WI38 (cell line): ENCODE data around the gene PPP2R3B.

ENCODE experiments used
- H3K4me3 ChIP-seq: 2 replicates; pipeline ENCODE4 v1.5.1; 2011; ENCODE audit warnings: low read depth, mild to moderate bottlenecking, control low read depth, low read length
- TF ChIP-seq, protein P1 (sequence below): IDR thresholded peaks from 2 replicates; pipeline ENCODE4 v1.5.1; 2012; ENCODE audit warnings: low read depth, mild to moderate bottlenecking, control low read depth, low read length

PPP2R3B gene

DNA sequence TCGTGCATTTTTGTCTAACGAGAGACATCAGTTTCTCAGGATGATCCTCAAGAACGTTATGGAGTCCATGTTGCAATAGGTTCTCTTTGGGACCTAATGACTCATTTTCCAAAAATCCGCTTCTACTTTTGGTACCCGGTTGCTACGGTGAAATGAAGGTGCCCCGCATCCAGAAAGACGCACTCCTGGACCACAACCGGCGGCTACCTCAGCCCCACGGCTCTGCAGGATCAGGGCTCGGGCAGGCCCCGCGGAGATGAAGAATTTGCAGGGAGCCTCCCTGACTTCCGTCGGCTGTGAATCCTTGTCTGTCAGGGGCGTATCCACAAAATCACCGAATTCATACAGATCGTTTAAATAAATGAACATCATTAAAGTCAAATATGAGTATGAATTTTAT lies 83.7 kb downstream of the PPP2R3B start:
- TF ChIP-seq, protein P1, sequence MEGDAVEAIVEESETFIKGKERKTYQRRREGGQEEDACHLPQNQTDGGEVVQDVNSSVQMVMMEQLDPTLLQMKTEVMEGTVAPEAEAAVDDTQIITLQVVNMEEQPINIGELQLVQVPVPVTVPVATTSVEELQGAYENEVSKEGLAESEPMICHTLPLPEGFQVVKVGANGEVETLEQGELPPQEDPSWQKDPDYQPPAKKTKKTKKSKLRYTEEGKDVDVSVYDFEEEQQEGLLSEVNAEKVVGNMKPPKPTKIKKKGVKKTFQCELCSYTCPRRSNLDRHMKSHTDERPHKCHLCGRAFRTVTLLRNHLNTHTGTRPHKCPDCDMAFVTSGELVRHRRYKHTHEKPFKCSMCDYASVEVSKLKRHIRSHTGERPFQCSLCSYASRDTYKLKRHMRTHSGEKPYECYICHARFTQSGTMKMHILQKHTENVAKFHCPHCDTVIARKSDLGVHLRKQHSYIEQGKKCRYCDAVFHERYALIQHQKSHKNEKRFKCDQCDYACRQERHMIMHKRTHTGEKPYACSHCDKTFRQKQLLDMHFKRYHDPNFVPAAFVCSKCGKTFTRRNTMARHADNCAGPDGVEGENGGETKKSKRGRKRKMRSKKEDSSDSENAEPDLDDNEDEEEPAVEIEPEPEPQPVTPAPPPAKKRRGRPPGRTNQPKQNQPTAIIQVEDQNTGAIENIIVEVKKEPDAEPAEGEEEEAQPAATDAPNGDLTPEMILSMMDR = no peak
- no peak overlapping the region for H3K4me3 ChIP-seq

DNA sequence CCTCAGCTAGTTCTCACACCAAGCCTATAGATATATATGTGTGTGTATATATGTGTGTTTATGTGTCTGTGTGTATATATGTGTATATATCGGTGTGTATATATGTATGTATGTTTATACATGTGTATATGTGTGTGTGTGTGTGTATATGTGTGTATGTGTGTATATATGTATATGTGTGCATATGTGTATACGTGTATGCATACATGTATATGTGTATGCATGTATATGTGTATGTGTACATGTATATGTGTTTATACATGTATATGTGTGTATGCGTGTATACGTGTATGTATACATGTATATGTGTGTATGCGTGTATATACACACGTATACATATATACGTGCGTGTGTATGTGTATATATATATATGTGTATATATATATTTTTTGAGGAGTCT lies 86.4 kb downstream of the PPP2R3B start:
- TF ChIP-seq, protein P1 = no peak

DNA sequence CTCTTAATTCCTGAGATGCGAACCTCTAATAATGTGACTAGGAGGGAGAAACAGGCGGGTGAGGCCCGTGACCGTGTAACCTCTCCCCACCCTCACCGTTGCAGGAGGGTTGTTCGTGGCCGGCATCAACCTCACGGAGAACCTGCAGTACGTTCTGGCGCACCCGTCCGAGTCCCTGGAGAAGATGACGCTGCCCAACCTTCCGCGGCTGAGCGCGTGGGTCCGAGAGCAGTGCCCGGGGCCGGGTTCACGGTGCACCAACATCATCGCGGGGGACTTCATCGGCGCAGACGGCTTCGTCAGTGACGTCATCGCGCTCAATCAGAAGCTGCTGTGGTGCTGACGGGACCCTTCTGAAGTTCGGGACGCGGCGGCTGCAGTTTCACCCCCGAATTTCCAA lies 87.7 kb downstream of the PPP2R3B start:
- no peak overlapping the region for H3K4me3 ChIP-seq
- TF ChIP-seq, protein P1 = no peak

More for the DNA sequence above, 86.4 kb downstream of the PPP2R3B start:
- no peak overlapping the region for H3K4me3 ChIP-seq

DNA sequence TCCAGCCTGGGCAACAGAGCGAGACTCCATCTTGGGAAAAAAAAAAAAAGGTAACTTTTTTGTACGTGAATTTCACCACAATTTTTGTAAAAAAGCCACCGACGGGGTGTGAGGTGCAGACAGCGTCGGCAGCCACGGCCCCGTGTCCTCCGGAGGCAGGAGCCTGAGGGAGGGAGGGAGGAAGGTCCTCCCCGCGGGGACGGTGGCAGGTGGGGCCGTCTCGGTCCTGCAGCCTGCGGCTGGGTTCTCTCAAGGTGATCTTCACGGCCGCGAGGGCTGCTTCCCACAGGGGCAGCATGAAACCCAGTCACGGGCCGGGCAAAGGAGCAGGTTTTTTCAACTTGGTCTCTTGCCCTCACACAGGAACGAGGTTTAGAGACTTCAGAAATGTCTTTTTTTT lies 91.6 kb downstream of the PPP2R3B start:
- H3K4me3 ChIP-seq = no peak overlapping the region
- TF ChIP-seq, protein P1 = no peak

DNA sequence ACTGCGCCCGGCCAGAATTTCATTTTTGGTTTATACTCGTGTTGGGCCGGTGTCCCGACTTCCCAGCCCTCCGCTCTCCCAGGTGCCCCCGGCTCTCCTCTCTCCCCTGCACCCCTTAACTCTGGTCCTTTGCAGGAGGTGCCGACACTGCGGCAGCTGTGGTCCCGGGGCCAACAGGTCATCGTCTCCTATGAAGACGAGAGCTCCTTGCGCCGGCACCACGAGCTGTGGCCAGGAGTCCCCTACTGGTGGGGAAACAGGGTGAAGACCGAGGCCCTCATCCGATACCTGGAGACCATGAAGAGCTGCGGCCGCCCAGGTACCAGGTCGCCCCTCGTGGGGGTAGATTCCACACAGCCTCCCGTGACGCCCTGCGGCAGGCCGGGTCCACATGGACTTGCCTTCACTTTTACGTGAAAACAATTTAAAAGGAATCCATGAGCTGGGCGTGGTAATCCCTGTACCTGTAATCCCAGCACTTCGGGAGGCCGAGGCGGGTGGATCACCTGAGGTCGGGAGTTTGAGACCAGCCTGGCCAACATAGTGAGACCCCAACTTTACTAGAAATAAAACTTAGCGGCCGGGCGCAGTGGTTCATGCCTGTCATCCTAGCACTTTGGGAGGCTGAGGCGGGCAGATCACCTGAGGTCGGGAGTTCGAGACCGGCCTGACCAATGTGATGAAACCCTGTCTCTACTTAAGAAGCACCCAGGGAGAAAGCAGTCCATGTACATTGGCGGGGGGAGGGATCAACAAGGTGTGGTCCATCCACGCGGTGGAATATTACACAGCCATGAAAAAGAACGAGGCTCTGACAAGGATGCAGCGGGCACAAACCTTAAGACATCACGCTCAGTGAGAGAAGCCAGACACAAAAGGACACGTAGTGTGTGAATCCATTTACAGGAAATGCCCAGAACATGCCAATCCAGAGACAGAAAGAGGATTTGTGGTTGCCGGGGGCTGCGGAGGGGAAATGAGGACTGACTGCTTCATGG lies 93.5 kb downstream of the PPP2R3B start:
- no peak overlapping the region for H3K4me3 ChIP-seq
- TF ChIP-seq, protein P1 = no peak

DNA sequence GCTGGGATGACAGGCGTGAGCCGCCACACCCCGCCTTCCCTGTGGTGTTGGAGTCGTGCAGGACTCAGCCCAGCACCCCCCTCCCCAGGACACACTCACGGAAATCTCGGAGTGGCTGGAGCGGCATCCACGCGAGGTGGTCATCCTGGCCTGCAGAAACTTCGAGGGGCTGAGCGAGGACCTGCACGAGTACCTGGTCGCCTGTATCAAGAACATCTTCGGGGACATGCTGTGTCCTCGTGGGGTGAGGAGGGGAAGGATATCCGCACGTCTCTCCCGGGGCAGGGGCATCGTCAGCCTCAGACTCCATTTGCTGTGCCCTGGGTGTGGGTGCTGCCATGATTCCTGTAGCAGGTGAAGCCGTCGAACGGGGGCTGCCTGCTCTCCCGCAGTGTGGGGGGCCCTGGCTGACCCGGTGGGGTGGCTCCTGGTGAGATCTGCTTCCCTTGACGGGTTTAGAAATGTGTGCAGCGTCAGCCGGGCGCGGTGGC lies 95.3 kb downstream of the PPP2R3B start:
- TF ChIP-seq, protein P1 = no peak
- no peak overlapping the region for H3K4me3 ChIP-seq

DNA sequence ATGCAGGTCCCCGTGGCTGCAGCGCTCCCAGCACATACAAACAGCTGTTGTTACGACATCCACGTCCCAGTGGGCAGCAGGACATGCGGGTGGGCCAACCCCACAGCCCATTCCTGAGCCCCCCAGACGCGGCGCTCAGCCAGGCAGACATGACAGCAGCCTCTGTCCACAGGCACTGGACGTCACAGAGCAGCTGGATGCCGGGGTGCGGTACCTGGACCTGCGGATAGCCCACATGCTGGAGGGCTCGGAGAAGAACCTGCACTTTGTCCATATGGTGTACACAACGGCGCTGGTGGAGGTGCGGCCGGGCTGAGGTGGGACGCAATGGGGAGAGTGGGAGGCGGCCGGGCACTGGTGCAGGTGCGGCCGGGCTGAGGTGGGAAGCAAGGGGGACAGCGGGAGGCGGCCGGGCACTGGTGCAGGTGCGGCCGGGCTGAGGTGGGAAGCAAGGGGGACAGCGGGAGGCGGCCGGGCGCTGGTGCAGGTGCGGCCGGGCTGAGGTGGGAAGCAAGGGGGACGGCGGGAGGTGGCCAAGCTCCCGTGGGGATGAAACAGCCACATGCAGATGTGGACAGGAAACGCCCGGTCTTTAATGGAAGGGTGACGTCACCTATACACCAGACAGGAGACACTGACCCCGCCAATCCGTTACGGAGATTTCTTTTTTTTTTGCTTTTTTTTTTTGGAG lies 96.1 kb downstream of the PPP2R3B start:
- TF ChIP-seq, protein P1 = no peak
- no peak overlapping the region for H3K4me3 ChIP-seq
